H1 (cell line): Measurements from ENCODE around the gene TP53I11. TPM values are rescaled to one million over a fixed set of nuclear protein-coding genes. Genes with fewer than 3 reads are reported as not detected.
A peak's percentile ranks its signal among the peaks of the same experiment; 100 is the strongest.

Source experiments
- CTCF ChIA-PET: fragments of 300-600 bp; sonication (Branson Sonifier 250); formaldehyde crosslinking; loops from one replicate; lab custom pipeline; 2021; ENCODE audit not compliant: partially characterized antibody; lab: Charles Lee
- POLR2A ChIA-PET: fragments of 300-600 bp; sonication (Branson Sonifier 250); formaldehyde crosslinking; loops from one replicate; lab custom pipeline; 2021; ENCODE audit warnings: inconsistent platforms; ENCODE audit not compliant: partially characterized antibody; lab: Charles Lee
- DNase-seq, 2 experiments: peaks; one replicate each; pipeline versions ENCODE4 v3.0.0 to v3.0.0-alpha.2; 2010 to 2022; ENCODE audit warnings: low spot score in 2 of 2, low read depth in 1 of 2, mixed read lengths in 1 of 2
- FAIRE-seq: peaks from 2 replicates; lab custom pipeline; 2011; peaks lifted over from hg19 to GRCh38; lab: Jason Lieb, UNC
- H2AFZ ChIP-seq: 2 replicates; pipeline ENCODE4 v1.8.1; 2012; ENCODE audit warnings: low read length, inconsistent platforms
- H2AK5ac ChIP-seq: 2 replicates; pipeline ENCODE4 v1.6.1; 2013; ENCODE audit warnings: low read depth, low read length
- H2BK120ac ChIP-seq: replicated peaks from 2 replicates; pipeline ENCODE3; 2013; ENCODE audit warnings: low read depth, low read length, inconsistent platforms
- H2BK12ac ChIP-seq: 2 replicates; pipeline ENCODE4 v1.6.1; 2013; ENCODE audit warnings: low read depth, low read length
- H2BK15ac ChIP-seq: 2 replicates; pipeline ENCODE4 v1.6.1; 2013; ENCODE audit warnings: low read length
- H2BK20ac ChIP-seq: 2 replicates; pipeline ENCODE4 v1.6.1; 2013; ENCODE audit warnings: low read length
- H2BK5ac ChIP-seq: 2 replicates; pipeline ENCODE4 v1.6.1; 2013; ENCODE audit warnings: low read depth, low read length
- H3K14ac ChIP-seq: 2 replicates; pipeline ENCODE4 v1.6.1; 2013; ENCODE audit warnings: inconsistent platforms; ENCODE audit not compliant: insufficient read length
- H3K18ac ChIP-seq: 2 replicates; pipeline ENCODE4 v1.6.1; 2013; ENCODE audit warnings: low read length; ENCODE audit errors: extremely low read depth
- H3K23ac ChIP-seq: 2 replicates; pipeline ENCODE4 v1.6.1; 2013; ENCODE audit warnings: inconsistent platforms; ENCODE audit not compliant: insufficient read length
- H3K23me2 ChIP-seq: 2 replicates; pipeline ENCODE4 v1.6.1; 2013; ENCODE audit warnings: low read depth, low read length
- H3K27ac ChIP-seq: 2 replicates; pipeline ENCODE4 v1.6.1; 2011; ENCODE audit warnings: low read depth, low read length, inconsistent platforms
- H3K27me3 ChIP-seq, 4 experiments: replicated peaks in 1 of 4; 1 replicate in 1 of 4; 2 replicates in 3 of 4; pipeline versions ENCODE4 v1.6.1 to v1.8.1; 2011 to 2013; ENCODE audit warnings: low read length in 3 of 4, mild to moderate bottlenecking in 3 of 4, inconsistent platforms in 2 of 4, mixed read lengths in 2 of 4, moderate library complexity in 1 of 4; ENCODE audit not compliant: control insufficient read depth in 3 of 4, insufficient read depth in 3 of 4; ENCODE audit errors: extremely low read depth in 1 of 4
- H3K36me3 ChIP-seq, 4 experiments: 2 replicates each; pipeline versions ENCODE4 v1.6.1 to v1.8.1; 2011 to 2013; ENCODE audit warnings: mild to moderate bottlenecking in 4 of 4, low read length in 3 of 4, moderate library complexity in 2 of 4, control low read depth in 1 of 4, inconsistent platforms in 1 of 4; ENCODE audit not compliant: insufficient read depth in 4 of 4, control insufficient read depth in 2 of 4
- H3K4ac ChIP-seq: replicated peaks from 2 replicates; pipeline ENCODE3; 2013; ENCODE audit warnings: low read length, low read depth, mixed read lengths, inconsistent platforms; ENCODE audit not compliant: insufficient read length
- H3K4me1 ChIP-seq, 4 experiments: replicated peaks in 1 of 4; 1 replicate in 1 of 4; 2 replicates in 3 of 4; pipeline versions ENCODE4 v1.6.1 to v1.8.1; 2011 to 2013; ENCODE audit warnings: low read length in 3 of 4, inconsistent platforms in 2 of 4, mixed read lengths in 1 of 4; ENCODE audit not compliant: insufficient read depth in 4 of 4, control insufficient read depth in 3 of 4
- H3K4me2 ChIP-seq, 2 experiments: 2 replicates each; pipeline versions ENCODE4 v1.6.1 to v1.8.1; 2011 to 2013; ENCODE audit warnings: low read depth in 2 of 2, low read length in 2 of 2, control low read depth in 1 of 2, inconsistent platforms in 1 of 2, mild to moderate bottlenecking in 1 of 2; ENCODE audit not compliant: insufficient read depth in 1 of 2
- H3K4me3 ChIP-seq, 4 experiments: fragments of 200-600, 300-600 bp in 1 of 4; sonication (generic), shearing (Covaris generic), sonication (Bioruptor Twin) in 1 of 4; 2 replicates each; pipeline versions ENCODE4 v1.5.1 to v1.8.1; 2011 to 2016; ENCODE audit warnings: low read length in 4 of 4, low read depth in 3 of 4, control low read depth in 2 of 4, inconsistent platforms in 2 of 4, mild to moderate bottlenecking in 2 of 4, mixed read lengths in 1 of 4, moderate library complexity in 1 of 4; ENCODE audit not compliant: insufficient read depth in 2 of 4; ENCODE audit errors: extremely low read depth in 1 of 4
- H3K56ac ChIP-seq: replicated peaks from 2 replicates; pipeline ENCODE3; 2013; ENCODE audit warnings: low read depth, mild to moderate bottlenecking, mixed read lengths, low read length, inconsistent platforms; ENCODE audit not compliant: insufficient read length
- H3K79me1 ChIP-seq: 2 replicates; pipeline ENCODE4 v1.6.1; 2013; ENCODE audit warnings: low read depth, low read length, control low read depth
- H3K79me2 ChIP-seq, 2 experiments: 2 replicates each; pipeline versions ENCODE4 v1.6.1 to v1.8.1; 2012 to 2013; ENCODE audit warnings: low read length in 2 of 2, mild to moderate bottlenecking in 2 of 2, inconsistent platforms in 1 of 2; ENCODE audit not compliant: insufficient read depth in 2 of 2, control insufficient read depth in 1 of 2
- H3K9ac ChIP-seq, 4 experiments: replicated peaks in 1 of 4; 1 replicate in 1 of 4; 2 replicates in 3 of 4; pipeline versions ENCODE4 v1.6.1 to v1.8.1; 2011 to 2013; ENCODE audit warnings: low read depth in 3 of 4, low read length in 3 of 4, control low read depth in 2 of 4, mild to moderate bottlenecking in 2 of 4, moderate library complexity in 2 of 4, inconsistent platforms in 1 of 4; ENCODE audit errors: extremely low read depth in 1 of 4
- H3K9me3 ChIP-seq, 2 experiments: 2 replicates each; pipeline versions ENCODE4 v1.6.1 to v1.8.1; 2012 to 2013; ENCODE audit warnings: mild to moderate bottlenecking in 2 of 2, moderate library complexity in 2 of 2, control low read depth in 1 of 2, inconsistent platforms in 1 of 2, low read depth in 1 of 2, low read length in 1 of 2, mixed read lengths in 1 of 2; ENCODE audit not compliant: insufficient read depth in 2 of 2
- H4K20me1 ChIP-seq, 2 experiments: replicated peaks in 1 of 2; 2 replicates each; pipeline versions ENCODE3 to v1.8.1; 2011 to 2013; ENCODE audit warnings: inconsistent platforms in 2 of 2, low read length in 2 of 2, mild to moderate bottlenecking in 1 of 2; ENCODE audit not compliant: insufficient read depth in 2 of 2, control insufficient read depth in 1 of 2
- H4K5ac ChIP-seq: 2 replicates; pipeline ENCODE4 v1.6.1; 2013; ENCODE audit warnings: low read length, low read depth, mixed read lengths, inconsistent platforms; ENCODE audit not compliant: insufficient read length
- H4K8ac ChIP-seq: 2 replicates; pipeline ENCODE4 v1.8.0; 2013; ENCODE audit warnings: mild to moderate bottlenecking, moderate library complexity, low read length, inconsistent platforms; ENCODE audit not compliant: insufficient read depth; ENCODE audit errors: extremely low read depth
- H4K91ac ChIP-seq: replicated peaks from 2 replicates; pipeline ENCODE3; 2013; ENCODE audit warnings: low read length, mixed read lengths, inconsistent platforms; ENCODE audit not compliant: insufficient read length
- ATF2 ChIP-seq: IDR thresholded peaks from 2 replicates; pipeline ENCODE4 v1.6.1; 2012; ENCODE audit warnings: low read length, inconsistent platforms
- BACH1 ChIP-seq: IDR thresholded peaks from 2 replicates; pipeline ENCODE4 v1.6.1; 2012; ENCODE audit warnings: low read length, improper control_type of control experiment
- CEBPB ChIP-seq: IDR thresholded peaks from 2 replicates; pipeline ENCODE4 v1.6.1; 2012; ENCODE audit warnings: low read depth, low read length
- CHD2 ChIP-seq: IDR thresholded peaks from 2 replicates; pipeline ENCODE4 v1.6.1; 2012; ENCODE audit warnings: low read length, improper control_type of control experiment
- EGR1 ChIP-seq: IDR thresholded peaks from 2 replicates; pipeline ENCODE4 v1.6.1; 2011; ENCODE audit warnings: low read depth, low read length, borderline replicate concordance
- JUND ChIP-seq: IDR thresholded peaks from 2 replicates; pipeline ENCODE4 v1.6.1; 2011; ENCODE audit warnings: mild to moderate bottlenecking, improper control_type of control experiment, low read length
- KDM1A ChIP-seq: fragments of 200-600, 300-600 bp; sonication (generic); IDR thresholded peaks from 2 replicates; pipeline ENCODE4 v1.7.1; 2016; ENCODE audit warnings: mild to moderate bottlenecking, low read length, borderline replicate concordance
- RNF2 ChIP-seq: fragments of 200-900, 300-1000 bp; sonication (generic); IDR thresholded peaks from 2 replicates; pipeline ENCODE4 v1.7.1; 2016; ENCODE audit warnings: borderline replicate concordance, low read depth, mild to moderate bottlenecking, antibody characterized with exemption, low read length; ENCODE audit not compliant: poor library complexity, severe bottlenecking; ENCODE audit errors: missing control alignments
- SAP30 ChIP-seq: fragments of 300-600 bp; sonication (generic); IDR thresholded peaks from 2 replicates; pipeline ENCODE4 v1.7.1; 2012; ENCODE audit warnings: low read length, moderate library complexity, mild to moderate bottlenecking, inconsistent platforms; ENCODE audit not compliant: insufficient read depth, insufficient replicate concordance
- TEAD4 ChIP-seq: IDR thresholded peaks from 2 replicates; pipeline ENCODE4 v1.6.1; 2012; ENCODE audit warnings: low read depth, low read length, inconsistent platforms, mixed read lengths
- WGBS, 2 experiments: shearing (Covaris generic) in 1 of 2; methylation state at CpG; one replicate each; pipeline versions ENCODE4 v1.1.6 to v1.1.7; 2013 to 2015; ENCODE audit warnings: low lambda C conversion rate in 2 of 2, mixed read lengths in 2 of 2, inconsistent platforms in 1 of 2, low coverage in 1 of 2, missing lambda C conversion rate in 1 of 2; ENCODE audit not compliant: insufficient replicate concordance in 2 of 2, insufficient coverage in 1 of 2, insufficient read length in 1 of 2; ENCODE audit errors: extremely low coverage in 1 of 2, missing lambda C conversion rate in 1 of 2; 5-methylcytosine and 5-hydroxymethylcytosine counted together
- polyA plus RNA-seq, 7 experiments: library from polyadenylated mRNA; depleted of rRNA in 3 of 7; stranded (reverse) in 5 of 7; unstranded in 2 of 7; fragments of >200 nt in 5 of 7; fragments of 200-250 nt in 2 of 7; gene quantifications; 1 replicate in 5 of 7; 2 replicates in 1 of 7; 4 replicates in 1 of 7; pipeline versions ENCODE4 v1.2.1 to v1.2.3, GENCODE V29; 2011 to 2013; ENCODE audit warnings: missing spikeins in 2 of 7, mixed read lengths in 2 of 7
- total RNA-seq: library from RNA; stranded (reverse); fragmentation: NEBNext Ultra II Directional; extraction: Animal tissue kit (Norgen Biotek cat#: 25700); gene quantifications from 2 replicates; pipeline ENCODE4 v1.2.1, GENCODE V29; 2021

Gene TP53I11
- total and polyA plus RNA-seq, 2 of the 8 experiments (the other 6 are each of a cell fraction or from before 2014, with no cell fraction given), result 34.0 to 46.3 TPM

GRCh38 chr11:44885065-44885810, 65.4 kb downstream of the TP53I11 start:
- no peak for DNase-seq
- no peak overlapping the region for H2AFZ ChIP-seq
- H3K14ac ChIP-seq, result no peak overlapping the region
- ChIA-PET CTCF (interaction anchor here (0.8 to 4.1 kb wide), 13 partner anchors 10 to 329 kb away, joined by 3 to 26 read pairs (median 3); no protein-coding TSS in a partner anchor), POLR2A (interaction anchor here (1.1 to 1.5 kb wide), 3 partner anchors 32 to 68 kb away, joined by 3 to 4 read pairs (median 3); no protein-coding TSS in a partner anchor)
- H3K9ac ChIP-seq, result no peak overlapping the region
- no peak overlapping the region; the same call in 1 of the 2 replicates for H3K18ac ChIP-seq
- H3K36me3 ChIP-seq, result no peaks in the 10 kb centered on the region; a peak in 1 of 8 replicates
- H3K27ac ChIP-seq, result no peak overlapping the region
- H3K27me3 ChIP-seq, result peaks cover 0 to 5% (median 1%) of the 10 kb centered on the region in 4 experiments; a peak in 5 of 7 replicates
- no peaks in the 10 kb centered on the region for H4K20me1 ChIP-seq
- no peak overlapping the region for H3K56ac ChIP-seq
- no peak overlapping the region for H3K4ac ChIP-seq
- 0 out of 2 replicates have a peak overlapping the region, but pooled peaks have one; percentile 5 for H2BK15ac ChIP-seq
- H2BK120ac ChIP-seq, result no peak overlapping the region
- no peak overlapping the region for H4K91ac ChIP-seq
- peaks cover 14 to 25% (median 20%) of the 10 kb centered on the region in 4 experiments for H3K4me1 ChIP-seq
- no peak overlapping the region for H4K5ac ChIP-seq
- WGBS, 2 experiments, result 83% methylated on average over 12 of the region's 12 CpGs; no CpG with 5 or more reads in 1 of the 2 experiments
- no peak overlapping the region; the same call in 1 of the 2 replicates for H2BK12ac ChIP-seq
- H3K9me3 ChIP-seq, result no peaks in the 10 kb centered on the region
- H2BK5ac ChIP-seq, result no peak overlapping the region
- H3K4me3 ChIP-seq, result no peak overlapping the region
- no peak for FAIRE-seq
- no peak overlapping the region for H3K4me2 ChIP-seq
- H3K79me2 ChIP-seq, result no peaks in the 10 kb centered on the region
- H4K8ac ChIP-seq, result no peak overlapping the region
- H2AK5ac ChIP-seq, result no peak overlapping the region
- no peak overlapping the region for H2BK20ac ChIP-seq
- H3K23me2 ChIP-seq, result no peaks in the 10 kb centered on the region; the same call in 1 of the 2 replicates
- no peak overlapping the region for H3K23ac ChIP-seq
- H3K79me1 ChIP-seq, result no peaks in the 10 kb centered on the region
- TF ChIP-seq TEAD4 (no peak), SAP30 (no peak), BACH1 (no peak), RNF2 (no peak), CHD2 (no peak), EGR1 (no peak), KDM1A (no peak), ATF2 (no peak), CEBPB (no peak), JUND (no peak)
